ENCODE data around the gene CCT7. TPM values are rescaled to one million over a fixed set of nuclear protein-coding genes. Genes with fewer than 3 reads are reported as not detected.

Gene CCT7
- polyA plus RNA-seq, 1 donor = 176 TPM

GRCh38 chr2:73292906-73293533, 58.9 kb downstream of the CCT7 start:
- no peak for DNase-seq (ENCODE audit: low read depth)

GRCh38 chr2:73293534-73294171, 59.5 kb downstream of the CCT7 start, which contains the start of gene EGR4:
EGR4 (minus strand) TSS chr2:73293548; CDS start chr2:73293317, 231 bp downstream.
- no peak for DNase-seq (ENCODE audit: low read depth)

- no peak for DNase-seq (ENCODE audit: low read depth)
Observed at GRCh38 chr2:73294239-73294638, 60.1 kb downstream of the CCT7 start.

- DNase-seq (ENCODE audit: low read depth) = no peak
Observed at GRCh38 chr2:73295751-73296400, 61.8 kb downstream of the CCT7 start.

- DNase-seq (ENCODE audit: low read depth) = no peak
Observed at GRCh38 chr2:73297151-73297559, 63.0 kb downstream of the CCT7 start.

GRCh38 chr2:73297586-73297985, 63.5 kb downstream of the CCT7 start:
- DNase-seq (ENCODE audit: low read depth) = no peak

- DNase-seq (ENCODE audit: low read depth) = no peak
Observed at GRCh38 chr2:73300926-73301325, 66.8 kb downstream of the CCT7 start.

- DNase-seq (ENCODE audit: low read depth) = no peak
Observed at GRCh38 chr2:73301636-73302035, 67.5 kb downstream of the CCT7 start.

Other genes with a start within 250 kb of the CCT7 start
- gene SFXN5, start 162.6 kb upstream of the CCT7 start, polyA plus RNA-seq (ENCODE audit: insufficient read length) = 6.8 TPM
- 13.0 TPM for gene RAB11FIP5, start 121.4 kb upstream of the CCT7 start, polyA plus RNA-seq (ENCODE audit: insufficient read length)
- not detected for gene NOTO, start 31.7 kb upstream of the CCT7 start, polyA plus RNA-seq (ENCODE audit: insufficient read length)
- 32.5 TPM for gene SMYD5, start 20.1 kb upstream of the CCT7 start, polyA plus RNA-seq (ENCODE audit: insufficient read length)
- 35.3 TPM for gene PRADC1, start 1.1 kb upstream of the CCT7 start, polyA plus RNA-seq (ENCODE audit: insufficient read length)
- gene FBXO41, start 50.2 kb downstream of the CCT7 start, polyA plus RNA-seq (ENCODE audit: insufficient read length) = 0.18 TPM
- gene EGR4, start 59.2 kb downstream of the CCT7 start, polyA plus RNA-seq (ENCODE audit: insufficient read length) = not detected
- gene ALMS1, start 151.5 kb downstream of the CCT7 start, polyA plus RNA-seq (ENCODE audit: insufficient read length) = 15.6 TPM